Left ventricle myocardium inferior (tissue), 1 donor: Measurements from ENCODE around the gene EFNA1. TPM values are rescaled to one million over a fixed set of nuclear protein-coding genes. Genes with fewer than 3 reads are reported as not detected.
"Not testable (repeated sequence)": the region's sequence is repeated elsewhere in the genome, so short reads cannot be mapped to it uniquely, and the experiment has no call there.

Experiments used
- DNase-seq: peaks from one replicate; pipeline ENCODE4 v3.0.0-alpha.2; 2020
- H3K27ac ChIP-seq: fragments of 200-600 bp; replicated peaks from 2 replicates; pipeline ENCODE4 v1.8.0; 2021
- H3K27me3 ChIP-seq: fragments of 200-600 bp; 2 replicates; pipeline ENCODE4 v1.8.0; 2021; ENCODE audit warnings: low read depth
- H3K36me3 ChIP-seq: fragments of 200-600 bp; 2 replicates; pipeline ENCODE4 v1.8.0; 2021
- H3K4me1 ChIP-seq: fragments of 200-600 bp; 2 replicates; pipeline ENCODE4 v1.8.0; 2021
- H3K4me3 ChIP-seq: fragments of 200-600 bp; 2 replicates; pipeline ENCODE4 v1.8.0; 2021; ENCODE audit warnings: mild to moderate bottlenecking, moderate library complexity
- H3K9me3 ChIP-seq: fragments of 200-600 bp; replicated peaks from 2 replicates; pipeline ENCODE4 v1.8.0; 2021
- intact Hi-C: fragments of 100-400 bp; cut with micrococcal nuclease; formaldehyde crosslinking; loops from one replicate; pipeline ENCODE4 v1.11.0; 2022
- total RNA-seq: library from RNA; stranded (reverse); fragmentation: NEBNext Ultra II Directional; extraction: Animal tissue kit (Norgen Biotek cat#: 25700); gene quantifications from one replicate; pipeline ENCODE4 v1.2.1, GENCODE V29; 2021
- TF ChIP-seq, protein P1 (sequence below): fragments of 200-600 bp; IDR thresholded peaks from 2 replicates; pipeline ENCODE4 v1.8.0; 2021; ENCODE audit warnings: antibody characterized with exemption, mild to moderate bottlenecking, borderline replicate concordance
- donor health status: DM: no; HTN: yes; CAD: no; lungs with severe emphysema.

The EFNA1 gene
- total RNA-seq, 1 donor from 2014 or later: 42.9 TPM

DNA sequence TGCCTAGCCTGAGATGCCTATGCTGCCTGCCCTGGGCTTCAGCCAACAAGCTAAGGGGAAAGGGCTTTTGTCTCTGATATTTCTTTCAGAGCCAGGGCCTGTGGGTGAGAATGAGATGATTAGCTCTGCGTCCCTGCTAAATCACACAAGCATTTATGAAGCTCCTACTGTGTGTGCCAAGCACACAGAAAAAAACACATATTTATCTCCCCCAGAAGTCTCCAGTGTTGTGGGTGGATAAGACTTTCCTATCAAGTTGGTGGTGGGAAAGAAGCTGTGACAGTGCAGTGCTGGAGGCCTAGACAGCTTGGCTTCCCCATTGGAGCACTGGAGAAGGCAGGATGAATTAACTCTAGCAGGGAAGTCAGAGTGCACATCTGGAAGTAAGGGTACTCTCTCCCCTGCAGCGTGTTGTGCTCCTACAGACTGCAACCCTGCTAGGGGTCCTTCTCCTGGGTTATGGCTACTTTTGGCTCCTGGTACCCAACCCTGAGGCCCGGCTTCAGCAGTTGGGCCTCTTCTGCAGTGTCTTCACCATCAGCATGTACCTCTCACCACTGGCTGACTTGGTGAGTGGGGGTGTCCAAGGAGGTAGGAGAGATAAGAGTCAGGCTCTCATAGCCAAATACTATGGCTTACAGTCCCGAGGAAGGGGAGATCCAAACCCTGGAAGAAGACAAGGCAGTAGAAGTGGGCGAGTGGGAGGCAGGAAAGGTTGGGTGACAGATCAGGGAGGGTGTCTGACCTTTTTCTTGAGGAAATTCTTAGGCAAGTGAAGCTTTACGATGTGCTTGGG lies 9.7 kb downstream of the EFNA1 start:
- TF ChIP-seq, protein P1, sequence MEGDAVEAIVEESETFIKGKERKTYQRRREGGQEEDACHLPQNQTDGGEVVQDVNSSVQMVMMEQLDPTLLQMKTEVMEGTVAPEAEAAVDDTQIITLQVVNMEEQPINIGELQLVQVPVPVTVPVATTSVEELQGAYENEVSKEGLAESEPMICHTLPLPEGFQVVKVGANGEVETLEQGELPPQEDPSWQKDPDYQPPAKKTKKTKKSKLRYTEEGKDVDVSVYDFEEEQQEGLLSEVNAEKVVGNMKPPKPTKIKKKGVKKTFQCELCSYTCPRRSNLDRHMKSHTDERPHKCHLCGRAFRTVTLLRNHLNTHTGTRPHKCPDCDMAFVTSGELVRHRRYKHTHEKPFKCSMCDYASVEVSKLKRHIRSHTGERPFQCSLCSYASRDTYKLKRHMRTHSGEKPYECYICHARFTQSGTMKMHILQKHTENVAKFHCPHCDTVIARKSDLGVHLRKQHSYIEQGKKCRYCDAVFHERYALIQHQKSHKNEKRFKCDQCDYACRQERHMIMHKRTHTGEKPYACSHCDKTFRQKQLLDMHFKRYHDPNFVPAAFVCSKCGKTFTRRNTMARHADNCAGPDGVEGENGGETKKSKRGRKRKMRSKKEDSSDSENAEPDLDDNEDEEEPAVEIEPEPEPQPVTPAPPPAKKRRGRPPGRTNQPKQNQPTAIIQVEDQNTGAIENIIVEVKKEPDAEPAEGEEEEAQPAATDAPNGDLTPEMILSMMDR: no peak
- peak overlapping the region; percentile 95 for H3K27ac ChIP-seq
- peaks cover 27% of the 10 kb centered on the region for H3K36me3 ChIP-seq
- DNase-seq: no peak
- no peaks in the 10 kb centered on the region for H3K9me3 ChIP-seq
- intact Hi-C loops: no loop called here
- H3K4me3 ChIP-seq: peak overlapping the region; percentile 79
- H3K27me3 ChIP-seq: no peaks in the 10 kb centered on the region
- peaks cover 79% of the 10 kb centered on the region for H3K4me1 ChIP-seq

DNA sequence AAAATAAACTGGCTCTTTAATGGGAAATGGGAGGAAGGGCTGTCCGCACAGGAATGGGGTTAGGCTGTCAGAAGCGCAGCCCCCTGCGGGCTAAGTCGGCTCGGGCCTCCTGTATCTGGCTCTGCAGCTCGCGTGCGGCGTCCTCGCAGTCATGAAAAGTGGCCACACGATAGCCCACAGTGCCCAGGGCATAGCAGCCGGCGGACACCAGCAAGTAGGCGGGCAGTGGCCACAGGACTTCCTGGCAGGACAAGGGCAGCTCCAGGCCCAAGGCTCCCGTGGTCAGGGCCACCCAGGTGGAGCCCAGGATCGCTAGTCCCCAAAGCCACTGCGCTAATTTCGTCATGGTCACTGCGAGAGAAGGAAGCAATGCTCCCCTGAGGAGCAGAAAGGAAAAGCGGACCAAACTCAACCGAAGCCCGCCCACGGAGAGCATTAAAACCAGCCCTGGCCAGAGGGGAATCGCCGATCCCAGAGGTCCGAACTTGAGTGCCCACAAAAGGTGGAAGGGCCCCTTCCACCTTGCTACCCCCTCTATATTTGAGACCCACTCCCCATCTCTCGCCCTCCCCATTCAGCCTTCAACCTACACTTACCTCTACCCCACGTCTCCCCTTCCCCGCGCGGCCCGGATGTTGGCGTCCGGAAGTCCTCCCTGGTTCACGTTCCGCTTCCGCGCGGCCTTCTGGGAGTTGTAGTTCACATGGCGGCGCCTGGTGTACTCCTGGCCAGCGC lies 12.4 kb downstream of the EFNA1 start, which contains the start of gene DPM3:
Gene DPM3, minus strand, starts transcription at position 637 of the 735 bp plus-strand sequence. Its CDS starts 291 bp downstream, at position 346.
- Histone ChIP-seq H3K4me3 (peak within 1 kb of the TSS; percentile 90), H3K4me1 (peaks cover 52% of the 10 kb centered on the region), H3K27me3 (no peaks in the 10 kb centered on the region), H3K9me3 (no peaks in the 10 kb centered on the region), H3K27ac (peak within 1 kb of the TSS; percentile 93), H3K36me3 (no peaks in the 10 kb centered on the region)
- intact Hi-C loops: no loop called here
- peak; percentile 90 for DNase-seq
- TF ChIP-seq, protein P1: no peak

DNA sequence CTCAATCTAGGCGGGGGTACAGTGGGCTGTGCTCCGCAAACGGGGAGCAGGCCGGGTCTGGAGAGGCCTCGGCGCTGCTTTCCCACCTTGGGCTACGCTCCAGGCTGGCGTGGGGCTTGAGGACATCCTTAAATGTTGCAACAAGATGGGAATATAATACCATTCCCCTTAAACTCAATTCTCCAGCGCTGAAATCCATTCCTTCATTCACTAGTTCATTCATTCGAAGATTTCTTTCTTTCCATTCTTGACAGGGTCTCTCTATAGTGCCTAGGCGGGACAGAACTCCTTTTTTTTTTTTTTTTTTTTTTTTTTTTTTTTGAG lies 12.9 kb downstream of the EFNA1 start:
- Histone ChIP-seq H3K9me3 (no peaks in the 10 kb centered on the region), H3K27me3 (no peaks in the 10 kb centered on the region), H3K4me3 (peak overlapping the region; percentile 90), H3K27ac (peak overlapping the region; percentile 93), H3K4me1 (peaks cover 48% of the 10 kb centered on the region), H3K36me3 (no peaks in the 10 kb centered on the region)
- intact Hi-C loops: no loop called here
- TF ChIP-seq, protein P1: no peak
- DNase-seq: no peak

DNA sequence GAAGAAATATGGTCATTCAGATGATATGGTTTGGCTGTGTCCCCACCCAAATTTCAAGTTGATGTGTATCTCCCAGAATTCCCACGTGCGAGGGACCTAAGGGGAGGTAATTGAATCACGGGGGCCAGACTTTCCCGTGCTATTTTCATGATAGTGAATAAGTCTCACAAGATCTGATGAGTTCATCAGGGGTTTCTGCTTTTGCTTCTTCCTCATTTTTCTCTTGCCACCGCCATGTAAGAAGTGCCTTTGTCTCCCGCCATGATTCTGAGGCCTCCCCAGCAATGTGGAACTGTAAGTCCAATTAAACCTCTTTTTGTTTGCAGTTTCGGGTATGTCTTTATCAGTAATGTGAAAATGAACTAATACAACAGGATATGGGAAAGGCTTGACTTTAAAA lies 14.1 kb downstream of the EFNA1 start:
- no peak overlapping the region for H3K27ac ChIP-seq
- no peaks in the 10 kb centered on the region for H3K36me3 ChIP-seq
- H3K4me1 ChIP-seq: peaks cover 38% of the 10 kb centered on the region
- H3K27me3 ChIP-seq: peaks cover 4% of the 10 kb centered on the region
- no peak overlapping the region for H3K4me3 ChIP-seq
- no peaks in the 10 kb centered on the region for H3K9me3 ChIP-seq
- no peak for DNase-seq
- TF ChIP-seq, protein P1: no peak
- intact Hi-C loops: no loop called here

DNA sequence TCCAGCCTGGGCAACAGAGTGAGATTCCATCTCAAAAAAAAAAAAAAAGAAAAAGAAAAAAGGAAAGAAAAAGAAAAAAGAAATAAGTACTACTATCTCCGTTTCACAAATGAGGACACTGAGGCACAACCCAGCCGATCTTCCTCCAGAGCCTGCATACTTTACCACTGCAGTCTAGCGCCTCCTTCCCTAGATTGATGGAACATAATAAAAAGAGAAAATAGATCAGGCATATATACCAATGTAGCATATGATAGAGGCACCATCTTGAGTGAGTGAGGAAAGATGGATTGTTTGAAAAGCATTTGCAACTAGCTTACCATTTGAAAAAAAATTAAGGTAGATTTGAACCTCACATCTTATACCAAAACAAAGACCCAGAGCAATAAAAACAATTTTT lies 17.8 kb downstream of the EFNA1 start:
- intact Hi-C loops: no loop called here
- Histone ChIP-seq H3K27me3 (peaks cover 4% of the 10 kb centered on the region), H3K4me1 (peaks cover 3% of the 10 kb centered on the region), H3K27ac (no peak overlapping the region), H3K4me3 (no peak overlapping the region), H3K36me3 (no peaks in the 10 kb centered on the region), H3K9me3 (no peaks in the 10 kb centered on the region)
- DNase-seq: no peak
- TF ChIP-seq, protein P1: no peak

DNA sequence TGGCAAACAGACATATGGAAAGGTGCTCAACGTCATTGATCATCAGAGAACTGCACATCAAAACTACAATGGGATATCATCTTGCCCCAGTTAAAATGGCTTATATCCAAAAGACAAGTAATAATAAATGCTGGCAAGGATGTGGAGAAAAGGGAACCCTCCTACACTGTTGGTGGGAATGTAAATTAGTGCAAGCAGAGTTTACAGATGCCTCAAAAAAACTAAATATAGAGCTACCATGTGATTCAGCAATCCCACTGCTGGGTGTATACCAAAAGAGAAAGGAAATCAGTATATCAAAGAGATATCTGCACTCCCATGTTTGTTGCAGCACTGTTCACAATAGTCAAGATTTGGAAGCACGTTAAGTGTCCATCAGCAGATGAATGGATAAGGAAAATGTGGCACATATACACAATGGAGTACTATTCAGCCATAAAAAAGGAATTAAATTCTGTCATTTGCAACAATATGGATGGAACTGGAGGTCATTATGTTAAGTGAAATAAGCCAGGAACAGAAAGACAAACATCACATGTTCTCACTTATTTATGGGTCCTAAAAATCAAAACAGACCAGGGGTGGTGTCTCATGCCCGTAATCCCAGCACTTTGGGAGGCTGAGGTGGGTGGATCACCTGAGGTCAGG lies 28.4 kb downstream of the EFNA1 start:
- H3K36me3 ChIP-seq, H3K27ac ChIP-seq, H3K4me3 ChIP-seq, H3K9me3 ChIP-seq, H3K27me3 ChIP-seq, intact Hi-C loops, H3K4me1 ChIP-seq, DNase-seq: not testable (repeated sequence)
